GM19438 (cell line): ENCODE measurements around the gene ANAPC2.
"Not testable (repeated sequence)": the region's sequence is repeated elsewhere in the genome, so short reads cannot be mapped to it uniquely, and the experiment has no call there.

ENCODE experiments used
- ATAC-seq: cut with Tn5 transposase; IDR thresholded peaks from one replicate; pipeline ENCODE4 v1.9.1; 2021; ENCODE audit warnings: low read depth; ENCODE audit not compliant: unreplicated experiment

Gene ANAPC2

GRCh38 chr9:137135154-137135553, 53.2 kb downstream of the ANAPC2 start:
- not testable (repeated sequence) for ATAC-seq

- ATAC-seq: no peak
Observed at GRCh38 chr9:137134191-137134590, 54.2 kb downstream of the ANAPC2 start.

GRCh38 chr9:137130176-137130755, 58.1 kb downstream of the ANAPC2 start:
- no peak for ATAC-seq

DNA sequence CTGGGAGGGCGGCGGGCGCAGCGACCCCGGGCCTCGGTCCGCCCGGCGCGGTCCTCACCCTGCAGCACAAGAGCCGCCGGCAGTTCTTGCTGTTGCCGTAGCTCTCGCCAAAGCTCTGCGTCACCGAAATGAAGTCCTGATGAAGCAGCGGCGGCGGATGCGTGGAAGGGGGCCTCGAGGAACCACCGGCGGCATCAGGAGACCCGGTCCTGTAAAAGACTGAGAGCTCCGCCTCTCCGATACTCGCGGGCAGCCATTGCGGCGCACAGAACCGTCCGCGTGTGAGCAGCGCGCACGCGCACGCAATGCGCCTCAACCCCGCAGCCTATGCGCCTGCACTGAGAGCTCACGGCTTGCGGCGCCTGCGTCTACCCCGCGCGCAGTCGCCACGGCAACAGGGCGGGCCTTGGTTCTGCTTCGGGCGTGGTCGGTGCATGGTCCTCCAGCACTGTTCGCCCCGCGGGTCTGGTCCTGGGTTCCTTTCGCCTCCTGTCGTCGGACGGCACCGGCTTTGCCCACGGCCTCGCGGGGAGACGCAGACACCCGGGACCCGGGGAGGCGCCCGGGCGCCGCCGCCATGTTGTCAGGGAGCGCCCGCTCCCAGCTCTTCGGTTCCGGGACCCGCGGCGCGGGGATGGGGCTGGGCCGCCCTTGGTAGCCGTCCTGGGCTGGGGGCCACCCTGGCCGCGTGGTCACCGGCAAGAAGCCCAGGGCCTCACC, 58.7 kb downstream of the ANAPC2 start:
- ATAC-seq: peak; percentile 72

DNA sequence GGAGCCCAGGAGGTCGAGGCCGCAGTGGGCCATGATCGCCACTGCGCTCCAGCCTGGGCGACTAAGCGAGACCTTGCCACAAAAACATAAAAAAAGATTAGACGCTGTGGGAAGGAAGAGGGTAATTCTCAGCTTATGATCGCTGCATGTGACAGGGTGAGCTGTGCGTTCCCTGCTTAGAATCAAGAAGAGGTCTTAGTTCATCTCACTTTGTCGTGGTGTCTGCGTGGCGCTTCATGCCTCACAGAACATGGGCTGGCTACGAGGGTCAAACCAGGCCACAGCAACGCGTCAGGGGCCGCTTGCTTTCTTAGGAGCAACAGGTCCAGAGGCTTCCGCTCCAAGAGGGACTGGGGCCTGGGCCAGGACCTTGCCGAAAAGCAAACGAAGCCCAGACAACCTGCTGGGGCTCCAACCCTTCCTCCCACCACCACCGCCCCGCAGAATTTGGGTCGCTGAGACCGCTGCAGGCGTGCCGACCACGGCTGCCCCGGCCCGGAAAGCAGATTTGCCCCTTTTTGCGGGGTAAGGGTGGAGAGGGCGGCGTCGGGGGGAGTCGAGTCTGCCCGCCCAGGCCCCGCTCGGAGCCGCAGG, 59.4 kb downstream of the ANAPC2 start:
- ATAC-seq: no peak

- no peak for ATAC-seq
Observed at GRCh38 chr9:137128158-137128861, 60.0 kb downstream of the ANAPC2 start.

- no peak for ATAC-seq
Observed at GRCh38 chr9:137127301-137128157, 60.8 kb downstream of the ANAPC2 start.

GRCh38 chr9:137126786-137127185, 61.6 kb downstream of the ANAPC2 start:
- no peak for ATAC-seq
